GM18505 (cell line): ENCODE results near the gene OGFOD1.

ENCODE experiments used
- ATAC-seq: cut with Tn5 transposase; IDR thresholded peaks from one replicate; pipeline ENCODE4 v1.9.1; 2021; ENCODE audit not compliant: unreplicated experiment
- POLR2A ChIP-seq: IDR thresholded peaks from 4 replicates; pipeline ENCODE4 v1.6.1; 2011; ENCODE audit warnings: borderline replicate concordance; ENCODE audit not compliant: insufficient read depth, insufficient read length; ENCODE audit errors: extremely low read depth

The OGFOD1 gene

GRCh38 chr16:56450986-56451752 lies at the start of gene OGFOD1, which contains the start of gene NUDT21:
TSS of gene OGFOD1 (plus strand) at chr16:56451554. CDS start at chr16:56451613, 59 bp downstream.
TSS of gene NUDT21 (minus strand) at chr16:56451332. CDS start at chr16:56451202, 130 bp downstream.
- peak; percentile 84 for TF ChIP-seq POLR2A

GRCh38 chr16:56405977-56406672 lies 45.2 kb upstream of the OGFOD1 start:
- no peak for TF ChIP-seq POLR2A
- ATAC-seq, result no peak

More at GRCh38 chr16:56450986-56451752, at the start of gene OGFOD1, which contains the start of gene NUDT21:
- ATAC-seq, result peak; percentile 97

GRCh38 chr16:56408379-56409098 lies 42.8 kb upstream of the OGFOD1 start:
- ATAC-seq, result no peak
- no peak for TF ChIP-seq POLR2A

- TF ChIP-seq POLR2A, result no peak
- no peak for ATAC-seq
These were observed 42.2 kb upstream of the OGFOD1 start for GRCh38 chr16:56409195-56409594.

GRCh38 chr16:56411123-56411522 lies 40.2 kb upstream of the OGFOD1 start:
- no peak for ATAC-seq
- no peak for TF ChIP-seq POLR2A

- no peak for ATAC-seq
- TF ChIP-seq POLR2A, result no peak
These were observed 39.7 kb upstream of the OGFOD1 start for GRCh38 chr16:56411624-56412023.

- no peak for ATAC-seq
- no peak for TF ChIP-seq POLR2A
These were observed 38.0 kb upstream of the OGFOD1 start for GRCh38 chr16:56413381-56413780.

GRCh38 chr16:56414366-56414765 lies 37.0 kb upstream of the OGFOD1 start:
- TF ChIP-seq POLR2A, result no peak
- no peak for ATAC-seq

- no peak for ATAC-seq
These were observed 35.5 kb upstream of the OGFOD1 start for GRCh38 chr16:56415875-56416274.

GRCh38 chr16:56417138-56417537 lies 34.2 kb upstream of the OGFOD1 start:
- ATAC-seq, result no peak
- TF ChIP-seq POLR2A, result no peak

More at GRCh38 chr16:56415875-56416274, 35.5 kb upstream of the OGFOD1 start:
- TF ChIP-seq POLR2A, result no peak

GRCh38 chr16:56419740-56420548 lies 31.4 kb upstream of the OGFOD1 start:
- no peak for TF ChIP-seq POLR2A
- ATAC-seq, result no peak

- ATAC-seq, result no peak
These were observed 30.7 kb upstream of the OGFOD1 start for GRCh38 chr16:56420613-56421012.

GRCh38 chr16:56421313-56421712 lies 30.0 kb upstream of the OGFOD1 start:
- no peak for ATAC-seq
- TF ChIP-seq POLR2A, result no peak

More at GRCh38 chr16:56420613-56421012, 30.7 kb upstream of the OGFOD1 start:
- TF ChIP-seq POLR2A, result no peak

GRCh38 chr16:56421976-56422669 lies 29.2 kb upstream of the OGFOD1 start:
- no peak for ATAC-seq
- no peak for TF ChIP-seq POLR2A
